ENCODE results near the gene BTD.
"Not testable (repeated sequence)": the region's sequence is repeated elsewhere in the genome, so short reads cannot be mapped to it uniquely, and the experiment has no call there.

The BTD gene

GRCh38 chr3:15601399-15602145, at the start of gene BTD, which contains the start of gene HACL1:
Gene BTD, plus strand, starts transcription at chr3:15601745. Its CDS starts 33,695 bp downstream, at chr3:15635440.
Gene HACL1, minus strand, starts transcription at chr3:15601569. Its CDS starts 106 bp downstream, at chr3:15601463.
- DNase-seq, result no peak

GRCh38 chr3:15551902-15552301, 49.6 kb upstream of the BTD start:
- DNase-seq, result no peak

- DNase-seq, result peak; percentile 2
These were observed 47.8 kb upstream of the BTD start for GRCh38 chr3:15553749-15554148.

GRCh38 chr3:15556512-15556911, 45.0 kb upstream of the BTD start:
- DNase-seq, result peak; percentile 10

- peak; percentile 89 for DNase-seq
These were observed 44.0 kb upstream of the BTD start for GRCh38 chr3:15557511-15557946.

GRCh38 chr3:15558581-15558980, 43.0 kb upstream of the BTD start:
- no peak for DNase-seq

GRCh38 chr3:15562560-15562959, 39.0 kb upstream of the BTD start:
- DNase-seq, result no peak

- DNase-seq, result no peak
These were observed 38.4 kb upstream of the BTD start for GRCh38 chr3:15563190-15563589.

GRCh38 chr3:15572138-15572537, 29.4 kb upstream of the BTD start:
- DNase-seq, result no peak

GRCh38 chr3:15575446-15575845, 26.1 kb upstream of the BTD start:
- DNase-seq, result no peak

- DNase-seq, result peak; percentile 30
These were observed 25.1 kb upstream of the BTD start for GRCh38 chr3:15576475-15576874.

- DNase-seq, result no peak
These were observed 23.2 kb upstream of the BTD start for GRCh38 chr3:15578289-15578867.

- DNase-seq, result no peak
These were observed 22.5 kb upstream of the BTD start for GRCh38 chr3:15579051-15579450.

GRCh38 chr3:15581471-15582394, 19.8 kb upstream of the BTD start:
- no peak for DNase-seq

- DNase-seq, result no peak
These were observed 16.3 kb upstream of the BTD start for GRCh38 chr3:15585111-15585845.

- peak; percentile 49 for DNase-seq
These were observed 10.3 kb upstream of the BTD start for GRCh38 chr3:15591242-15591641.

GRCh38 chr3:15591928-15592327, 9.6 kb upstream of the BTD start:
- no peak for DNase-seq

GRCh38 chr3:15592968-15593367, 8.6 kb upstream of the BTD start:
- DNase-seq, result no peak

- no peak for DNase-seq
These were observed 5.6 kb upstream of the BTD start for GRCh38 chr3:15595955-15596354.

- DNase-seq, result no peak
These were observed 523 bp upstream of the BTD start for GRCh38 chr3:15601046-15601398.

GRCh38 chr3:15602146-15602536, 596 bp downstream of the BTD start:
- no peak for DNase-seq

GRCh38 chr3:15602816-15603215, 1.3 kb downstream of the BTD start:
- not testable (repeated sequence) for DNase-seq

GRCh38 chr3:15604584-15604983, 3.0 kb downstream of the BTD start:
- not testable (repeated sequence) for DNase-seq

All from OCI-M1 (cell line).